IMR-90 (cell line): ENCODE data around the gene CALCOCO1. TPM values are rescaled to one million over a fixed set of nuclear protein-coding genes. Genes with fewer than 3 reads are reported as not detected.

Experiments
- ATAC-seq: fragments of 200-7000 bp; cut with Tn5 transposase; 2 replicates; pipeline ENCODE4 v1.9.1; 2020; ENCODE audit warnings: low read depth, mild to moderate bottlenecking, moderate library complexity
- BruUV-seq: library from RNA; stranded (reverse); fragments of 400-500 nt; replicated peaks from 2 replicates; lab custom pipeline; 2021; lab: Mats Ljungman, UMichigan
- CTCF ChIA-PET: fragments of 300-600 bp; formaldehyde crosslinking; extraction: SDS; loops from one replicate; lab custom pipeline; 2021; ENCODE audit warnings: antibody characterized with exemption; lab: Yijun Ruan, JAX
- POLR2A ChIA-PET: fragments of 300-600 bp; sonication (Branson Sonifier 250); formaldehyde crosslinking; loops from one replicate; lab custom pipeline; 2022; ENCODE audit warnings: antibody characterized with exemption; ENCODE audit not compliant: unreplicated experiment; lab: Charles Lee
- DNase-seq: peaks from one replicate; pipeline ENCODE4 v3.0.0; 2013
- H2AFZ ChIP-seq: replicated peaks from 2 replicates; pipeline ENCODE3; 2013; ENCODE audit warnings: low read length, mild to moderate bottlenecking; ENCODE audit not compliant: poor library complexity
- H2AK5ac ChIP-seq: 2 replicates; pipeline ENCODE4 v1.6.1; 2013; ENCODE audit warnings: low read depth, low read length, inconsistent platforms
- H2AK9ac ChIP-seq: replicated peaks from 2 replicates; pipeline ENCODE3; 2013; ENCODE audit warnings: mild to moderate bottlenecking, low read depth, low read length, moderate library complexity; ENCODE audit not compliant: poor library complexity
- H2BK120ac ChIP-seq: 2 replicates; pipeline ENCODE4 v1.6.1; 2013; ENCODE audit warnings: low read depth, low read length, inconsistent platforms
- H2BK15ac ChIP-seq: 3 replicates; pipeline ENCODE4 v1.6.1; 2013; ENCODE audit warnings: low read depth, low read length, inconsistent platforms
- H2BK20ac ChIP-seq: 2 replicates; pipeline ENCODE4 v1.6.1; 2013; ENCODE audit warnings: low read depth, mild to moderate bottlenecking, inconsistent platforms, low read length, moderate library complexity
- H2BK5ac ChIP-seq: 2 replicates; pipeline ENCODE4 v1.6.1; 2013; ENCODE audit warnings: mild to moderate bottlenecking, low read depth, low read length, inconsistent platforms; ENCODE audit not compliant: poor library complexity, severe bottlenecking
- H3K14ac ChIP-seq: replicated peaks from 2 replicates; pipeline ENCODE4 v1.6.1; 2013; ENCODE audit warnings: low read depth, low read length, inconsistent platforms
- H3K18ac ChIP-seq: 2 replicates; pipeline ENCODE4 v1.6.1; 2013; ENCODE audit warnings: low read depth, low read length, control low read depth
- H3K23ac ChIP-seq: 2 replicates; pipeline ENCODE4 v1.6.1; 2013; ENCODE audit warnings: low read depth, low read length, inconsistent platforms
- H3K27ac ChIP-seq: 2 replicates; pipeline ENCODE4 v1.5.1; 2013; ENCODE audit warnings: mild to moderate bottlenecking, control low read depth, low read length; ENCODE audit not compliant: insufficient read depth
- H3K27me3 ChIP-seq: 2 replicates; pipeline ENCODE4 v1.6.1; 2013; ENCODE audit warnings: low read length; ENCODE audit not compliant: control insufficient read depth, insufficient read depth
- H3K36me3 ChIP-seq: 2 replicates; pipeline ENCODE4 v1.6.1; 2013; ENCODE audit warnings: low read length, mixed read lengths; ENCODE audit not compliant: control insufficient read depth, insufficient read depth
- H3K4ac ChIP-seq: 2 replicates; pipeline ENCODE4 v1.6.1; 2013; ENCODE audit warnings: low read depth, low read length, inconsistent platforms
- H3K4me1 ChIP-seq: 2 replicates; pipeline ENCODE4 v1.6.1; 2013; ENCODE audit warnings: low read length, mixed read lengths; ENCODE audit not compliant: control insufficient read depth, insufficient read depth
- H3K4me2 ChIP-seq: 2 replicates; pipeline ENCODE4 v1.6.1; 2013; ENCODE audit warnings: low read depth, mild to moderate bottlenecking, control low read depth, low read length, moderate library complexity
- H3K4me3 ChIP-seq: 2 replicates; pipeline ENCODE4 v1.5.1; 2013; ENCODE audit warnings: low read depth, mild to moderate bottlenecking, control low read depth, low read length, moderate library complexity; ENCODE audit not compliant: insufficient read depth
- H3K56ac ChIP-seq: 2 replicates; pipeline ENCODE4 v1.6.1; 2013; ENCODE audit warnings: low read length, inconsistent platforms; ENCODE audit not compliant: insufficient read depth; ENCODE audit errors: extremely low read depth
- H3K79me1 ChIP-seq, 2 experiments: 2 replicates each; pipeline ENCODE4 v1.6.1; 2013; ENCODE audit warnings: low read length in 2 of 2, inconsistent platforms in 1 of 2, low read depth in 1 of 2
- H3K9ac ChIP-seq: 2 replicates; pipeline ENCODE4 v1.6.1; 2013; ENCODE audit warnings: low read depth, low read length, control low read depth
- H3K9me1 ChIP-seq: 2 replicates; pipeline ENCODE4 v1.6.1; 2013; ENCODE audit warnings: low read length, inconsistent platforms; ENCODE audit not compliant: insufficient read depth
- H3K9me3 ChIP-seq: 2 replicates; pipeline ENCODE4 v1.6.1; 2013; ENCODE audit warnings: low read length; ENCODE audit not compliant: control insufficient read depth, insufficient read depth
- H4K20me1 ChIP-seq: 2 replicates; pipeline ENCODE4 v1.6.1; 2013; ENCODE audit warnings: low read length, inconsistent platforms; ENCODE audit not compliant: insufficient read depth
- H4K5ac ChIP-seq: 2 replicates; pipeline ENCODE4 v1.6.1; 2013; ENCODE audit warnings: mild to moderate bottlenecking, low read depth, low read length, control low read depth
- H4K8ac ChIP-seq, 2 experiments: 2 replicates each; pipeline ENCODE4 v1.6.1; 2013; ENCODE audit warnings: low read depth in 2 of 2, low read length in 2 of 2, control low read depth in 1 of 2, inconsistent platforms in 1 of 2
- H4K91ac ChIP-seq: 2 replicates; pipeline ENCODE4 v1.6.1; 2013; ENCODE audit warnings: low read depth, low read length, inconsistent platforms; ENCODE audit not compliant: insufficient read depth
- BHLHE40 ChIP-seq: fragments of 150-350 bp; IDR thresholded peaks from 2 replicates; pipeline ENCODE4 v1.6.1; 2016; ENCODE audit warnings: mild to moderate bottlenecking, low read depth, low read length
- CEBPB ChIP-seq: IDR thresholded peaks from 2 replicates; pipeline ENCODE4 v1.6.1; 2012; ENCODE audit warnings: low read depth, low read length, improper control_type of control experiment
- FOS ChIP-seq: fragments of 150-350 bp; IDR thresholded peaks from 2 replicates; pipeline ENCODE4 v1.6.1; 2016; ENCODE audit warnings: low read depth, low read length
- MAFK ChIP-seq: IDR thresholded peaks from 2 replicates; pipeline ENCODE4 v1.6.1; 2012; ENCODE audit warnings: low read depth, low read length, improper control_type of control experiment
- MAZ ChIP-seq: IDR thresholded peaks from 2 replicates; pipeline ENCODE4 v1.6.1; 2012; ENCODE audit warnings: low read depth, mild to moderate bottlenecking, low read length, improper control_type of control experiment, moderate library complexity, borderline replicate concordance
- MXI1 ChIP-seq: IDR thresholded peaks from 2 replicates; pipeline ENCODE4 v1.6.1; 2012; ENCODE audit warnings: low read depth, mild to moderate bottlenecking, low read length, moderate library complexity, borderline replicate concordance
- NFE2L2 ChIP-seq: fragments of 150-350 bp; IDR thresholded peaks from 2 replicates; pipeline ENCODE4 v1.6.1; 2016; ENCODE audit warnings: low read depth, mild to moderate bottlenecking, low read length
- POLR2A ChIP-seq: IDR thresholded peaks from 2 replicates; pipeline ENCODE4 v1.6.1; 2012; ENCODE audit warnings: mild to moderate bottlenecking, low read depth, low read length
- RAD21 ChIP-seq: IDR thresholded peaks from 2 replicates; pipeline ENCODE4 v1.6.1; 2012; ENCODE audit warnings: low read length, improper control_type of control experiment
- RFX5 ChIP-seq: IDR thresholded peaks from 2 replicates; pipeline ENCODE4 v1.8.0; 2012; ENCODE audit warnings: low read depth, mild to moderate bottlenecking, low read length, moderate library complexity
- SMC3 ChIP-seq: fragments of 150-350 bp; IDR thresholded peaks from 2 replicates; pipeline ENCODE4 v1.6.1; 2016; ENCODE audit warnings: low read depth, mild to moderate bottlenecking, antibody characterized with exemption, low read length, moderate library complexity
- WGBS, 2 experiments: methylation state at CpG; one replicate each; pipeline versions ENCODE4 v1.1.5 to v1.1.7; 2013; ENCODE audit warnings: missing lambda C conversion rate in 2 of 2; ENCODE audit not compliant: insufficient read length in 1 of 2; ENCODE audit errors: extremely low coverage in 2 of 2; 5-methylcytosine and 5-hydroxymethylcytosine counted together
- dilution Hi-C: fragments of 300-500 bp; cut with HindIII; formaldehyde crosslinking; loops from one replicate; pipeline ENCODE4 v1.14.3; 2018; ENCODE audit warnings: low sequenced_read_pairs; ENCODE audit not compliant: unreplicated experiment
- in situ Hi-C: fragments of 300-500 bp; cut with MboI; formaldehyde crosslinking; loops from 3 replicates; pipeline ENCODE4 v1.14.3; 2019; ENCODE audit warnings: low sequenced_read_pairs, inconsistent platforms, mixed read lengths
- intact Hi-C: fragments of 100-400 bp; cut with micrococcal nuclease; formaldehyde crosslinking; loops from 2 replicates; pipeline ENCODE4 v1.10.0; 2022
- polyA plus RNA-seq, 3 experiments: library from polyadenylated mRNA; depleted of rRNA; stranded (reverse); fragments of >200 nt; gene quantifications; 2 replicates each; pipeline ENCODE4 v1.2.3, GENCODE V29; 2012; ENCODE audit warnings: low replicate concordance in 1 of 3
- total RNA-seq: library from RNA; depleted of rRNA; stranded (reverse); fragments of >200 nt; gene quantifications from 2 replicates; pipeline ENCODE4 v1.2.3, GENCODE V29; 2012
- TF ChIP-seq, protein P1 (sequence below): fragments of 150-350 bp; IDR thresholded peaks from 2 replicates; pipeline ENCODE4 v1.6.1; 2016; ENCODE audit warnings: low read depth, mild to moderate bottlenecking, low read length, moderate library complexity, borderline replicate concordance
- TF ChIP-seq, protein P2 (sequence below): fragments of 150-350 bp; IDR thresholded peaks from 2 replicates; pipeline ENCODE4 v1.6.1; 2017; ENCODE audit warnings: mild to moderate bottlenecking, antibody characterized with exemption, low read length, low read depth
- TF ChIP-seq, protein P3 (sequence below): conservative IDR thresholded peaks from 2 replicates; pipeline ENCODE4 v1.5.1; 2012; ENCODE audit warnings: mild to moderate bottlenecking, low read depth, low read length, improper control_type of control experiment

Gene CALCOCO1
- total and polyA plus RNA-seq, 2 of the 4 experiments (the other 2 are of a cell fraction), result 156 to 169 TPM

DNA sequence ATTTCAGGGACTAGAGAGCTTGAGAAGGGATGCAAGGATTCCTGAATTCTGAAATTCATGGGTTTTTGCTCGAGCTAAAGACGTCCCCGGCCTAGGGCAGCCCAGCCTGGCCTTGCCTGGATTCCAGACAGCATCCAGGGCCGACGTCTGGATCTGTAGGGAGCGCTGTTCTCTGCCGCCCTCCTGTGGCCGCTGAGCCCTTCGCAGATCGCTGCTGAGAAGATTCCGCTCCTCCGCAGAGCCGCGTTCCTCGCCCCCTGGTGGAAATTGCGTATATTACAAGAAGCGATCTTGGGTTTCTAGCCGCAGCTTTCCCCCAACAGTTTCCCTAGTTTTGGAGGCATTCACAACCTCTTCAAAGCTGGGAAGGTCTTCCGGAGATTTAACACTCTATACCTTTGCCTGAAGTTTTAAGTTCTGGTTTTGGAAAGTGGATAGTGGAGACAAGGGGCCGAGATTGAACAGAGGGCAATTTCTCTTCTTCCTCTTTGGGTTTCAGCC is 19.4 kb upstream of the CALCOCO1 start (continued):
- peak; percentile 64 for TF ChIP-seq MAZ

DNA sequence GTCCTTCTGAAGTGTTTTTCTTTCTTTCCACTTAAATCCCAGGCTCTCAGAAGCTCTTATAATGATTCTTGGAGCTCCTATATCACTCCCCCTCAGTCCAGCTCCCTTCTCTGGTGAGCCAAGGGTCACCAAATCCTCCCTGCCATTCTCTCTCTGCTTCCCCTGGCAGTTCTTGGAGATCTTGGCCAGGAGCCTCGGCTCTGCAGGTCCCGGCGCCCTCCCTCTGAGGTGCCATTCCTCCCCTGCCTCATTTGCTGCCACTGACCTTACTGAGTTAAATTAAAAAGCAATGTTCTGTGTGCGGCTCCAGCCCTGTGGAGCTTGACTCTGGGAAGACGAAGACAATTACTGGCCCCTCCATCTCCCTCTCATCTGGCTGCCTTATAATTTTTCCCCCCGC is 17.5 kb upstream of the CALCOCO1 start:
- TF ChIP-seq MAFK, result no peak
- TF ChIP-seq, protein P1, sequence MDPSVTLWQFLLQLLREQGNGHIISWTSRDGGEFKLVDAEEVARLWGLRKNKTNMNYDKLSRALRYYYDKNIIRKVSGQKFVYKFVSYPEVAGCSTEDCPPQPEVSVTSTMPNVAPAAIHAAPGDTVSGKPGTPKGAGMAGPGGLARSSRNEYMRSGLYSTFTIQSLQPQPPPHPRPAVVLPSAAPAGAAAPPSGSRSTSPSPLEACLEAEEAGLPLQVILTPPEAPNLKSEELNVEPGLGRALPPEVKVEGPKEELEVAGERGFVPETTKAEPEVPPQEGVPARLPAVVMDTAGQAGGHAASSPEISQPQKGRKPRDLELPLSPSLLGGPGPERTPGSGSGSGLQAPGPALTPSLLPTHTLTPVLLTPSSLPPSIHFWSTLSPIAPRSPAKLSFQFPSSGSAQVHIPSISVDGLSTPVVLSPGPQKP, result no peak
- TF ChIP-seq RFX5, result no peak
- no peak for TF ChIP-seq CEBPB
- no peak for TF ChIP-seq POLR2A
- TF ChIP-seq MAZ, result no peak
- TF ChIP-seq MXI1, result no peak
- TF ChIP-seq SMC3, result no peak
- no peak for TF ChIP-seq BHLHE40
- TF ChIP-seq, protein P2, sequence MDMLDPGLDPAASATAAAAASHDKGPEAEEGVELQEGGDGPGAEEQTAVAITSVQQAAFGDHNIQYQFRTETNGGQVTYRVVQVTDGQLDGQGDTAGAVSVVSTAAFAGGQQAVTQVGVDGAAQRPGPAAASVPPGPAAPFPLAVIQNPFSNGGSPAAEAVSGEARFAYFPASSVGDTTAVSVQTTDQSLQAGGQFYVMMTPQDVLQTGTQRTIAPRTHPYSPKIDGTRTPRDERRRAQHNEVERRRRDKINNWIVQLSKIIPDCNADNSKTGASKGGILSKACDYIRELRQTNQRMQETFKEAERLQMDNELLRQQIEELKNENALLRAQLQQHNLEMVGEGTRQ, result no peak
- TF ChIP-seq RAD21, result no peak
- TF ChIP-seq, protein P3, sequence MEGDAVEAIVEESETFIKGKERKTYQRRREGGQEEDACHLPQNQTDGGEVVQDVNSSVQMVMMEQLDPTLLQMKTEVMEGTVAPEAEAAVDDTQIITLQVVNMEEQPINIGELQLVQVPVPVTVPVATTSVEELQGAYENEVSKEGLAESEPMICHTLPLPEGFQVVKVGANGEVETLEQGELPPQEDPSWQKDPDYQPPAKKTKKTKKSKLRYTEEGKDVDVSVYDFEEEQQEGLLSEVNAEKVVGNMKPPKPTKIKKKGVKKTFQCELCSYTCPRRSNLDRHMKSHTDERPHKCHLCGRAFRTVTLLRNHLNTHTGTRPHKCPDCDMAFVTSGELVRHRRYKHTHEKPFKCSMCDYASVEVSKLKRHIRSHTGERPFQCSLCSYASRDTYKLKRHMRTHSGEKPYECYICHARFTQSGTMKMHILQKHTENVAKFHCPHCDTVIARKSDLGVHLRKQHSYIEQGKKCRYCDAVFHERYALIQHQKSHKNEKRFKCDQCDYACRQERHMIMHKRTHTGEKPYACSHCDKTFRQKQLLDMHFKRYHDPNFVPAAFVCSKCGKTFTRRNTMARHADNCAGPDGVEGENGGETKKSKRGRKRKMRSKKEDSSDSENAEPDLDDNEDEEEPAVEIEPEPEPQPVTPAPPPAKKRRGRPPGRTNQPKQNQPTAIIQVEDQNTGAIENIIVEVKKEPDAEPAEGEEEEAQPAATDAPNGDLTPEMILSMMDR, result no peak
- no peak for TF ChIP-seq FOS
- TF ChIP-seq NFE2L2, result no peak
- Histone ChIP-seq H3K9me1 (no peaks in the 10 kb centered on the region), H4K20me1 (no peaks in the 10 kb centered on the region), H4K8ac (no peak overlapping the region), H3K27ac (no peak overlapping the region), H2AK5ac (no peak overlapping the region), H3K56ac (no peak overlapping the region), H3K36me3 (no peaks in the 10 kb centered on the region), H3K14ac (no peak overlapping the region), H3K4me1 (no peaks in the 10 kb centered on the region), H2BK20ac (no peak overlapping the region), H3K4me3 (no peak overlapping the region), H2AFZ (no peak overlapping the region), H3K9ac (no peak overlapping the region), H3K4ac (no peak overlapping the region), H2BK15ac (no peak overlapping the region), H3K23ac (no peak overlapping the region), H3K4me2 (no peak overlapping the region), H2AK9ac (no peak overlapping the region), H4K91ac (no peak overlapping the region), H3K27me3 (peaks cover 65% of the 10 kb centered on the region), H4K5ac (no peak overlapping the region), H3K18ac (no peak overlapping the region), H2BK120ac (no peak overlapping the region), H3K9me3 (no peaks in the 10 kb centered on the region), H3K79me1 (no peaks in the 10 kb centered on the region), H2BK5ac (no peak overlapping the region)
- intact Hi-C loops (loop anchor here (5.0 kb wide), 1 partner anchor 468 kb away; no protein-coding TSS in a partner anchor), in situ Hi-C loops (loop anchor here (5.0 to 10.0 kb wide), 2 partner anchors 42 to 200 kb away; no protein-coding TSS in a partner anchor), dilution Hi-C loops (no loop called here)
- CTCF ChIA-PET, result interaction anchor here (2.4 to 5.3 kb wide), 2 partner anchors 17 to 42 kb away, joined by 9 to 48 read pairs; partner anchors contain the start of gene CALCOCO1
- 52% methylated on average over 4 of the region's 6 CpGs; no CpG with 5 or more reads in 1 of the 2 experiments for WGBS, 2 experiments
- DNase-seq (no peak), ATAC-seq (no peak)
- BruUV-seq, result no TSS peak
- POLR2A ChIA-PET, result no interaction called here
